ENCODE data around the gene PINLYP.

Gene PINLYP

DNA sequence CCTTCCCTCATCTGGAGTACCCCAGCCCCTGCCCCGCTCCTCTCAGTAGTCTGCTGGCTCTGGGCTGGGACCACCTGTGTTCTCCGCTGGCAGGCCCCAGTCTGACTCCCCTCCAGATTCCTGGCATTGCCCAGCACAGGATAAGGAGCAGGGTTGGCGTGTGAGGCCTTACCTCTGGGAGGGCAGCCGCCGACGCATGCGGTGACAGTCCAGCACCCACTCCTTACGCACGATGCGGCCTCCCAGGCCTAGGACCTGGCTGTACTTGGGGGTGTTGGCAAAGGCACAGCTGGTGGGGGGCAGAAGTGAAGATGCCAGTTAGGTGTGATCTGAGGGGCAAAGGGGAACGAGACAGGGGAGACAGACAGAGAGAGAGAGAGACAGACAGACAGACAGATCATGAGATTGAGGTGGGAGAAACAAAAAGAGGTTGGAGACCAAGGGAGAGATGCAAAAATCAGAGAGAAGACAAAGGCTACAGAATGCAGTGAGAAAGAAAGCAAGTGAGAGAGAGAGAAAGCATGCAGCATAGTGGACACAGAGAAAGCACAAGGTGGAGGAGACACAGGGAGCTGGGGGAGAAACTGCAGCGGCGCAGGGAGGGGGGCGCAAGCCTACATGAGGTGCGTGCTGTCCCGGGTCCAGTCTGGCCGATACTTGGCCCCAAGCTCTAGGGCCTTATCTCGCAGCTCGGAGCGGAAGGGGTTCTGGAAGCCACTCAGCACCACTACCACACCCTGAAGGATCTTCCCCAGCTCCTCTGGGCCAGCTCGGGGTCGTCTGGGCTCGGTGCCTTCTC is 24.0 kb upstream of the PINLYP start:
- DNase-seq = no peak

DNA sequence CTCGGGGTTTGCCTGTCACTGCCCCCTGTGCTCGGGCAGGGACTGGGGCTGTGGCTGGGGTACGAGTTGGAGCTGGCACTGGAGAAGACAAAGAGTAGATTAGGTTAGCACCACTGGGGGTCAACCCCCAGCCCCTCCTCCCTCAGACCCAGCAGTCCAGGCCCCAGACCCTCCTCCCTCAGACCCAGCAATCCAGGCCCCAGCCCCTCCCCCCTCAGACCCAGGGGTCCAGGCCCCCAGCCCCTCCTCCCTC is 23.5 kb upstream of the PINLYP start:
- DNase-seq = no peak

DNA sequence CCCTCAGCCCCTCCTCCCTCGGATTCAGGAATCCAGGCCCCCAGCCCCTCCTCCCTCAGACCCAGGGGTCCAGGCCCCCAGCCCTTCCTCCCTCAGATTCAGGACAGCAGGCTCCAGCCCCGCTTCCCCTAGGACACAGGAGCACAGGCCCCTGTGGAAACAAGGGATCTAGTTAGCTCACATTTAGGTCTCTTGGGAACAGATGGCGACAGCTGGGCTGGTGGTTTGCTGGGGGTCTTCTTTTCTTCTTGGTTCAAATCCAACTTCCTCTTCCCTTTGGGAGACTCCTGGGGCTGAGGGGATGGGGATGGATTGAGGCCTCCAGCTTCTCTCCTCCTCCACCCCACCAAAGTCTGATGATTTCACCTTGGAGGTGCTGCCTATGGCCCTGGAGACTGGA is 23.0 kb upstream of the PINLYP start:
- no peak for DNase-seq

- no peak for DNase-seq
Measured at GRCh38 chr19:43553656-43554055, 21.9 kb upstream of the PINLYP start.

DNA sequence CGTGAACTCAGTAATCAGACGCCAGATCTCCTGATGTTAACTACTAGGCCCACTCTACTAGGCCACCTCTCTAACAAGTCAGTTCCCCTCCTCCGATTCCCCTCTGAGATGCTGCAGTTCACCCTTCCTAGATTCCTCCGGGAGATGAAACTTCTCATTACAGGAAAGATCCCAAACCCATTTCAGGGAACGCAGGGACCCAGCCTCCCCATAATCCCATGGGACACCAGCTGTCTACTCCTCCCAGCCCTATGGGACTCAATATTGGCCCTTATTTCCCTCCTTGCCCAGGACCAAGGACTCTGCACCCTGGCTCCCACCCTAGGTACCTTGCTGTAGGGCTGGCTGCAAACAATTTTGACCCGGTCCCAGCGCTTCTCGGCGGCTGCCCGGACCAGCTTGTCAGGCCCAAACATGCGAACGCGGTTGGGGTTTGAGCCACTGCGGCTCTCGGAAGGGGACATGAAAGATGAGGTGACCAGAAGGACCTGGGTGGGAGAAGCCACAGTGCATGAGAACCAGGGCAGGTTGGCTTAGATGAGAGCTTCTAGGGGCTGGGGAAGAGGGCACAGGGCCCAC is 21.2 kb upstream of the PINLYP start:
- DNase-seq = no peak

DNA sequence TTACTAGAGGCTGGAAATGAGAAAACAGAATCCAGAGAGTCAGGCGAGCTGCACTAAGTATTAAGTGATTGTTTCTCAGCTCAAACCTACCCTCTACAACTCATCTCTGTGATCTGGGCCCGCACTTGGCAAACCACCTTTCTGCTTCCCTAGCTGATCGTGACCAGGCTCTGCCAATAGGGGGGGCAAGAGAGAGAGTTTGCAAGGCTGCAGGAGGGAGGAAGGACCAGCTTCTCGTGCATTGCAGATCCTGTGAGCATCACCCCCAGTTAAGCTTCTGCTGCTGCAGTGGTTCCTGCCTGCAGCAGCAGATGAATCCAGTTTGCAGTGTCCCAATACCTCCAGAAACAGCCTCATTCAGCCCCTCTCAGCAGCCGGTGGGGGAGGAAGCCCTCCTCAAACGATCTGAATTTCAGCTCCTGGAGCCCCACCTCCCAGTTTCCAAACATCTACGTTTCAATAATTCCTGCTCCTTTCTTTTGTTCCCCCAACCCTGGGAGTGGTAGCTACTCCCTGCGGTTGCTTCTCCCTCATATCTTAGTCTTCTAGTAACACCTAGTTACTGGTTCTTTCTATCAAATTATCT is 20.3 kb upstream of the PINLYP start:
- no peak for DNase-seq

DNA sequence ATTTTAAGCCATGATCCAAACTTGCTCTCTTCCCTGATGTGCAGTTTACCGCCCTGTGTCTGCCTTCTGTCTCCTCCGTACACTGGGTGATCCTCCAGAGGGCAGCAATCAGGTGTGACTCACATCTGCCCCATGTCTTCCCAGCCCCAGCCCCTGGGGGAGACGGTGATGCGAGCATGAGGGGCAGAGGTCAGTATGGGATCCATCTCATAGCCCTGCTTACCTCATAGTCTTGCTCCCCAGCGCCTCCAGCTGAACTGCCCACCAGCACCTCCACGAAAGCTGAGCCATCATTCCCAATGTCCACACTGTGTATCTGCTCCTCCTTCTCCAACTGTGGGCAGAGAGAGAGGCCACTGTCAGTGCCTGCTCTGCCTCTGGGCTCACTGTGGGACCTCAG is 14.9 kb upstream of the PINLYP start:
- no peak for DNase-seq

GRCh38 chr19:43561139-43561970 is 14.2 kb upstream of the PINLYP start:
- DNase-seq = no peak

DNA sequence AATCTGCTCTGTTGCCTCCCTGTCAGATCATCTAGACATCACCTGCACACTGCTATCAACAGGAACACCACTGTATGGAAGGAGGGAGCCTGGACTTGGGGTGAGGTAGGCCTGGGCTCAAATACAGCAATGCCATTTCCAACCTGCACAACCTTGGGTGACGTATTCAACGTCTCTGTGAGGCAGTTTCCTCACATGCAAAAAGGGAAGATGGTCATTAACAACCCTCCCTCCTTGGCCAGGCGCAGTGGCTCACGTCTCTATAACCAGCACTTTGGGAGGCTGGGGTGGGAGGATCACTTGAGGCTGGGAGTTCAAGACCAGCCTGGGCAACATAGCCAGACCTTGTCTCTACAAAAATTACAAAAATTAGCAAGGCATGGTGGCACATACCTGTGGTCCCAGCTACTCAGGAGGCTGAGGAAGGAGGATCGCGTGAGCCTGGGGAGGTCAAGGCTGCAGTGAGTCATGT is 13.3 kb upstream of the PINLYP start:
- no peak for DNase-seq

DNA sequence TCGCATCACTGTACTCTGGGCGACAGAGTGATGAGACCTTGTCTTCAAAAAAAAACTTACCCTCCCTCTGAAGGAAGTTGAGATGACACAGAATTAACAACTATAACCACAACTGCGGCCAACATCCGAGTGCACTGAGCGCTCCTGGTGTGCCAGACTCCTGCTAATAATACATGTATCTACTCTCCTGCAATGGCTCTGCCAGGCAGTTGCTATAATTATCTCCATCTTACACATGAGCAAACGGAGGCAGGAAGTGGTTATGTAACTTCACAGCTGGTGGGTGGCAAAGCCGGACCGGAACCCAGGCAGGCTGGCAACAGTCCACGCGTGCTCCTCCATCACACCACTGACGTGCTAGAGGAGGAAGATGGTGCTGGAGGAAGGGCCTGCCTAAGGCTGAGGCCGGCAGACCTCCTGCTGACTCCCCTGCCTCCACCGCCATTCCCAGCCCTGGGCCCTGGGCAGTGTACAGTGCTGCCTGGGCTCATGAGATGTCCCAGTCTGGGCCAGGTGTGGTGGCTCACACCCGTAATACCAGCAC is 12.8 kb upstream of the PINLYP start:
- no peak for DNase-seq

- DNase-seq = no peak
Measured at GRCh38 chr19:43563816-43564457, 11.7 kb upstream of the PINLYP start.

GRCh38 chr19:43564800-43565199 is 10.8 kb upstream of the PINLYP start:
- no peak for DNase-seq

- DNase-seq = no peak
Measured at GRCh38 chr19:43569657-43570056, 5.9 kb upstream of the PINLYP start.

GRCh38 chr19:43570174-43570791 is 5.3 kb upstream of the PINLYP start:
- DNase-seq = no peak

DNA sequence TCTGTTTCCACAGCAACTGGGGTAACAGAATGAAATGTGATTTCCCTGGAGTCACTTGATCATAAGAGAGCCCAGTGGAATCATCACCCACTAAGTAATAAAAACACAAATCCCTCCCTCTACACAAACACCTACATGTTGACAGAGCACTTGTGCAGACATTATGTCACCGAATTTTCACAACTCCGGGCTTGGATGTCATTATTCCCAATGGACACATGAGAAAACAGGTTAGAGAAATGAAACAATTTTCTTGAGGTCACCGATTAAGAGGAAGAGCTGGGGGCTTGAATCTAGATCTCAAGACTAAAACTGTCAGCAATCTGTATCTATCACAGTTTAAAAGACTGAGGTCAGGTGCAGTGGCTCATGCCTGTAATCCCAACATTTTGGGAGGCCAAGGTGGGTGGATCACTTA is 3.4 kb upstream of the PINLYP start:
- DNase-seq = no peak

DNA sequence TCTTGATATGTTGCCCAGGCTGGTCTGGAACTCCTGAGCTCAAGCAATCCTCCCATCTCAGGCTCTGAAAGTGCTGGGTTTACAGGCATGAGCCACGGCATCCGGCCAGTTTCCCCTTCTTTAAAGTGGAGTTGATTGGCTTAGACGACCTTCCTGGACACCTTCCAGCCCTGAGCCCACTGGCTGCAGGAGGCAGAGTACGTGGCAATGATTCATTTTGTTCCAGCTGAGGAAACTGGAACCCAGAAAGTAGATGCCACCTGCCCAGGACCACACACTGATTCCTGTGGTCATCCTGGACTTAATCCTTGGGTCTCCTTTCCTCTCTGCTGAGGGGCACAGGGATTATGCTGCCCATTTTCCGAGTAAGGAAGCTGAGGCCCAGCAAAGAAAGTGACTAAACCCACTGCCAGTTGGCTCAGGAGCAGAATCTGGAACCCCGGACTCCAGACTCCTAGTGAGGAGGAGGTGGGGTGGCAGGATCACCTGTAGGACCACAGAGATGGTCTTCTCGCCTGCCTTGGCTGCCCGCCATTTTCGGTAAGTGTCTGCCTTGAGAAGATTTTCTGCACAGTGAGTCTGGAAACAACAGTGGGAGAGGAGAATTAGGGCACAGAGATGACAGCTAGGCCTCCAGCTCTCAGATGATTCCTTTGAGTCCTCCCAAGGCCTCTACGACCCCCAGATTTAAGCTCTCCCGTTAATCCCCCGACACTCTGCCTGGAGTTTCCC is 1.0 kb upstream of the PINLYP start:
- no peak for DNase-seq

DNA sequence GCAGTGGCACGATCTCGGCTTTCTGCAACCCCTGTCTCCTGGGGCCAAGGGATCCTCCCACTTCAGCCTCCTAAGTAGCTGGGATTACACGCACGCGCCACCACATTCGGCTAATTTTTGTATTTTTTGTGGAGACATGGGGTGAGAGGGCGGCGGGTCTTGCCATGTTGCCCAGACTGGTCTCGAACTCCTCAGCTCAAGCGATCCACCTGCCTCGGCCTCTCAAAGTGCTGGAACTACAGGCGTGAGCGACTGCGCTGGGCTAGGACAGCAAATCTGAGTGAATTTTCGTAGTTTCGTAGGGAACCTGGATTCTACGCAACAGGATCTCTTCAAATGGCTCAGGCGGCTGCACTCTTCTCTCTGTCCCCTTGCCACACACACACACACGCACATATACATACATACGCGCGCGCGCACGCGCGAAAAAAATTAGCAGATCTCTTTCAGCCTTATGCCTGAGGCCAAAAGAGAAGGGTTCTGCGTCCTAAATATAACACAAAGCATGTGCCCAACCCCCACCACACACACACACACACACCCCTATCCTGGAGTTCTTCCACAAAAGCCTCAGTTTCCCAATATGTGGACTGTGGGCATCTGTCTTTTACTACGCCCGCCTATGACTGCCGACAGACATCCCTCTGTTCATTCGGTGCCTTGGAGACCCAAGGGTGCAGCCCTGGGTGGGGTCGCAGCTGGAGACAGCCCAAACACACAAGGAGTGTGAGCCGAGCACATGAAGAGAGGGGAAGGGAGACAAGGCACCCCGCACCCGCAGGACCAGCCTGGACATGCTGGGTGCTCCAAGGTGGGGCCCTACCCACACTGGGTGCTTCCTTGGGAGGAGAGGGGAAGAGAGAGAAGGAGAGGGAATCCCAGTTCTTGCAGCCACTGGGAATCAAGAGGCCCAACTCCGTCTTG is 616 bp downstream of the PINLYP start:
- no peak for DNase-seq

GRCh38 chr19:43578787-43579186 is 3.2 kb downstream of the PINLYP start:
- DNase-seq = no peak

DNA sequence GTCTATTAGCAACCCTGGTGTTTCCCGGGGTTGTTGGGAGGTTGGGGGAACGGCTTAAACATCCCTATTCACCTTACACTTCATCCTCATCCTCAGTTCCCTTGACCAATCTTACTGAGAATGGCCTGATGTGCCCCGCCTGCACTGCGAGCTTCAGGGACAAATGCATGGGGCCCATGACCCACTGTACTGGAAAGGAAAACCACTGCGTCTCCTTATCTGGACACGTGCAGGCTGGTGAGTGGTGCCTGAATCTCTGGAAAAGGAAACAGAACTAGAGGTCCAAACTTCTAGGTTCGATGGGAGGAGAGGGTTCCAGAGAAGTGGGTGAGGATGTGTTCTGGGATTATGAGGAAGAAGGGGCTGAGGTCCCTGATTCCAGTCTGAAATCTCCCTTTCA is 5.9 kb downstream of the PINLYP start:
- DNase-seq = no peak

DNA sequence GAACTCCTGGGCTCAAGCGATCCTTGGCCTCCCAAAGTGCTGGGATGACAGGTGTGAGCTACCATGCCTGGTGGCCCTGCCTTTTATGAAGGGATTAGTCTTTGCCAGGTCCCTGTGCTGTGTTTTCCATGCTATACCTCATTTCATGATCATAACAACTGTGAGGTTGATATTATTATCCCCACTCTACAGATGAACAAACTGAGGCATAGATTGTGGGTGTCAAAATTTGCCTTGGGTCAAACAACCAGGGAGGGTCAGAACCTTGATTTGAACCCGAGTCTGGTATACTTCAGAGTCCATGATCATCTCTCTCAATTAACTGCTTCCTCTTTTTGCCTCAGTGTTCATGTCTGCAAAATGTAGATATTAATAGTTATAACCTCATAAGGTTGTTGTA is 6.9 kb downstream of the PINLYP start:
- no peak for DNase-seq

DNA sequence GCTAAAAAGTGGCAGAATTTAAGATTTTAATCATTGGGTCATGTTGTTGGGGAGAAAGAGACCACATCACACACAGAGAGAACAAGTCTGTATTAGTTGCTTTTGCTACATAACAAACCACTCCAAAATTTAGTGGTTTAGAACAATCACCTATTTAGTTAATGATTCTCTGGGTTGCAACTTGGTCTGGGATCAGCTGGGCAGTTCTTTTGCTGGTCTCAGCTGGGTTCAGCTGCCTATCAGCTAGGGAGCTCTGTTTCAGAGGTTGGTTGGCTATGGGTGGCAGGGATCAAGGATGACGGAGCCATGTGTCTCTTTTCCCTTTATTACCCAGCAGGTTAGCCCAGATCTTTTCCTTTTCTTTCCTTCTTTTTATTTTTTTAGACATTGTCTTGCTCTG is 8.9 kb downstream of the PINLYP start:
- DNase-seq = no peak

Measured in GOT3 (cell line).